ENCODE measurements around the gene RABEPK. TPM values are rescaled to one million over a fixed set of nuclear protein-coding genes. Genes with fewer than 3 reads are reported as not detected.

Gene RABEPK
- total and polyA plus RNA-seq, 8 donors, result 13.9 to 28.4 (median 24.0) TPM

GRCh38 chr9:125241863-125242739, 41.8 kb downstream of the RABEPK start:
- intact Hi-C loops (cut with DNase I), result no loop called here
- Histone ChIP-seq H3K27ac (peak overlapping the region; percentile 89 to 95), H3K36me3 (peaks cover 6 to 31% of the 10 kb centered on the region in 2 donors), H3K4me1 (peaks cover 29 to 49% of the 10 kb centered on the region in 2 donors), H3K4me3 (peak overlapping the region; percentile 48 to 80), H3K9me3 (no peaks in the 10 kb centered on the region), H3K27me3 (no peaks in the 10 kb centered on the region)
- ATAC-seq (peak; percentile 6), DNase-seq (peak in 2 of 4 donors; percentile 43 to 76)
- TF ChIP-seq CTCF (IDR thresholded peaks at IDR 0.05), result no peak

GRCh38 chr9:125243792-125244260, 43.5 kb downstream of the RABEPK start:
- H3K27me3 ChIP-seq, result no peaks in the 10 kb centered on the region
- peaks cover 13 to 32% of the 10 kb centered on the region in 2 donors for H3K4me1 ChIP-seq
- no peaks in the 10 kb centered on the region for H3K9me3 ChIP-seq
- no peak for TF ChIP-seq CTCF (IDR thresholded peaks at IDR 0.05)
- intact Hi-C loops (cut with DNase I), result no loop called here
- DNase-seq, result no peak
- H3K27ac ChIP-seq, result peak overlapping the region in 1 of 2 donors; percentile 95
- no peak overlapping the region for H3K4me3 ChIP-seq
- H3K36me3 ChIP-seq, result peaks cover 0 to 13% of the 10 kb centered on the region in 2 donors
- ATAC-seq, result no peak

GRCh38 chr9:125246261-125246667, 45.9 kb downstream of the RABEPK start:
- ATAC-seq (no peak), DNase-seq (no peak)
- H3K27ac ChIP-seq, result no peak overlapping the region
- H3K4me3 ChIP-seq, result no peak overlapping the region
- peaks cover 7 to 23% of the 10 kb centered on the region in 2 donors for H3K4me1 ChIP-seq
- no peak for TF ChIP-seq CTCF (IDR thresholded peaks at IDR 0.05)
- intact Hi-C loops (cut with DNase I), result no loop called here
- no peaks in the 10 kb centered on the region for H3K27me3 ChIP-seq
- H3K9me3 ChIP-seq, result no peaks in the 10 kb centered on the region
- H3K36me3 ChIP-seq, result no peaks in the 10 kb centered on the region

- ATAC-seq (no peak), DNase-seq (no peak)
- H3K4me3 ChIP-seq, result no peak overlapping the region
- peaks cover 0 to 15% of the 10 kb centered on the region in 2 donors for H3K4me1 ChIP-seq
- no peaks in the 10 kb centered on the region for H3K36me3 ChIP-seq
- TF ChIP-seq CTCF (IDR thresholded peaks at IDR 0.05), result no peak
- H3K9me3 ChIP-seq, result no peaks in the 10 kb centered on the region
- intact Hi-C loops (cut with DNase I), result no loop called here
- H3K27ac ChIP-seq, result no peak overlapping the region
- H3K27me3 ChIP-seq, result no peaks in the 10 kb centered on the region
Measured at GRCh38 chr9:125254231-125254630, 53.9 kb downstream of the RABEPK start.

GRCh38 chr9:125255781-125256391, 55.5 kb downstream of the RABEPK start:
- peak in 1 of 4 donors; percentile 39 for DNase-seq
- peaks cover 0 to 31% of the 10 kb centered on the region in 2 donors for H3K4me1 ChIP-seq
- no peak for TF ChIP-seq CTCF (IDR thresholded peaks at IDR 0.05)
- intact Hi-C loops (cut with DNase I), result no loop called here
- ATAC-seq, result peak; percentile 64
- H3K27ac ChIP-seq, result no peak overlapping the region
- H3K36me3 ChIP-seq, result no peaks in the 10 kb centered on the region
- H3K9me3 ChIP-seq, result no peaks in the 10 kb centered on the region
- H3K27me3 ChIP-seq, result no peaks in the 10 kb centered on the region
- no peak overlapping the region for H3K4me3 ChIP-seq

Measured in left lung (tissue), 10 donors.